CD4-positive, alpha-beta T cell treated with Interleukin-10 for 1 hour (primary cell): Measurements from ENCODE around the gene RBCK1.

Experiments used
- DNase-seq: peaks from one replicate; pipeline ENCODE4 v3.0.0-alpha.2; 2020

The RBCK1 gene

GRCh38 chr20:400128-400453, 8.0 kb upstream of the RBCK1 start:
- DNase-seq, result no peak

GRCh38 chr20:400454-401275, 7.4 kb upstream of the RBCK1 start:
- DNase-seq, result no peak

- no peak for DNase-seq
Observed at GRCh38 chr20:401682-402495, 6.2 kb upstream of the RBCK1 start.

GRCh38 chr20:402496-402885, 5.6 kb upstream of the RBCK1 start:
- DNase-seq, result no peak

GRCh38 chr20:402898-403581, 5.1 kb upstream of the RBCK1 start:
- DNase-seq, result no peak

GRCh38 chr20:403582-403957, 4.5 kb upstream of the RBCK1 start:
- DNase-seq, result no peak

- no peak for DNase-seq
Observed at GRCh38 chr20:404088-404487, 4.0 kb upstream of the RBCK1 start.

GRCh38 chr20:406200-407132, 1.6 kb upstream of the RBCK1 start:
- no peak for DNase-seq

- DNase-seq, result peak; percentile 67
Observed at GRCh38 chr20:407133-407952, 756 bp upstream of the RBCK1 start.

- peak; percentile 13 for DNase-seq
Observed at GRCh38 chr20:408843-409696, 971 bp downstream of the RBCK1 start.

- DNase-seq, result no peak
Observed at GRCh38 chr20:409697-410559, 1.8 kb downstream of the RBCK1 start.

- no peak for DNase-seq
Observed at GRCh38 chr20:412081-412480, 4.0 kb downstream of the RBCK1 start.

GRCh38 chr20:414161-414560, 6.1 kb downstream of the RBCK1 start:
- no peak for DNase-seq

GRCh38 chr20:415820-416322, 7.8 kb downstream of the RBCK1 start:
- DNase-seq, result no peak

- no peak for DNase-seq
Observed at GRCh38 chr20:416950-417800, 9.1 kb downstream of the RBCK1 start.

GRCh38 chr20:417801-418342, 9.8 kb downstream of the RBCK1 start:
- DNase-seq, result no peak

GRCh38 chr20:418858-419365, 10.8 kb downstream of the RBCK1 start:
- no peak for DNase-seq

- no peak for DNase-seq
Observed at GRCh38 chr20:419556-420165, 11.6 kb downstream of the RBCK1 start.
